PC-3 (cell line): ENCODE measurements around the gene TMEM44. TPM values are rescaled to one million over a fixed set of nuclear protein-coding genes. Genes with fewer than 3 reads are reported as not detected.

Experiments used
- ATAC-seq: fragments of 200-7000 bp; cut with Tn5 transposase; 2 replicates; pipeline ENCODE4 v1.9.1; 2020; ENCODE audit warnings: mild to moderate bottlenecking, moderate library complexity
- BruUV-seq: library from RNA; stranded (reverse); fragments of 400-500 nt; replicated peaks from 2 replicates; lab custom pipeline; 2021; lab: Mats Ljungman, UMichigan
- CTCF ChIA-PET: fragments of 300-600 bp; sonication (Branson Sonifier 250); formaldehyde crosslinking; loops from one replicate; lab custom pipeline; 2022; ENCODE audit warnings: antibody characterized with exemption; lab: Charles Lee
- POLR2A ChIA-PET: fragments of 300-600 bp; sonication (Branson Sonifier 250); formaldehyde crosslinking; loops from one replicate; lab custom pipeline; 2022; ENCODE audit warnings: antibody characterized with exemption; ENCODE audit not compliant: unreplicated experiment; lab: Charles Lee
- DNase-seq: peaks from one replicate; pipeline ENCODE4 v3.0.0-alpha.2; 2015
- H2AFZ ChIP-seq: fragments of 300-600 bp; sonication (generic); 2 replicates; pipeline ENCODE4 v1.6.0; 2016; ENCODE audit warnings: antibody characterized with exemption, low read length
- H3F3A ChIP-seq: fragments of 300-600 bp; sonication (generic); one replicate; pipeline ENCODE4 v1.6.0; 2017; ENCODE audit warnings: antibody characterized with exemption, low read length, control low read depth, mild to moderate bottlenecking; ENCODE audit not compliant: unreplicated experiment
- H3K27ac ChIP-seq: fragments of 300-600 bp; sonication (generic); 2 replicates; pipeline ENCODE4 v1.5.1; 2016; ENCODE audit warnings: mild to moderate bottlenecking, low read length
- H3K27me3 ChIP-seq: fragments of 300-600 bp; sonication (generic); 2 replicates; pipeline ENCODE4 v1.6.1; 2016; ENCODE audit warnings: low read length, mixed read lengths
- H3K36me3 ChIP-seq: fragments of 300-600 bp; sonication (generic); 2 replicates; pipeline ENCODE4 v1.6.1; 2016; ENCODE audit warnings: low read depth, mixed run types, low read length, mixed read lengths
- H3K4me1 ChIP-seq: fragments of 300-600 bp; sonication (generic); 2 replicates; pipeline ENCODE4 v1.5.1; 2016; ENCODE audit warnings: low read length; ENCODE audit not compliant: insufficient read depth
- H3K4me2 ChIP-seq: fragments of 300-600 bp; sonication (generic); 2 replicates; pipeline ENCODE4 v1.6.0; 2016; ENCODE audit warnings: low read length
- H3K4me3 ChIP-seq: fragments of 300-600 bp; sonication (generic); 2 replicates; pipeline ENCODE4 v1.5.1; 2016; ENCODE audit warnings: mild to moderate bottlenecking, low read length, mixed read lengths
- H3K79me2 ChIP-seq: fragments of 300-600 bp; sonication (generic); 2 replicates; pipeline ENCODE4 v1.6.1; 2017; ENCODE audit warnings: low read length, mixed read lengths
- H3K9ac ChIP-seq: fragments of 300-600 bp; sonication (generic); 2 replicates; pipeline ENCODE4 v1.6.0; 2016; ENCODE audit warnings: mild to moderate bottlenecking, low read length
- H3K9me2 ChIP-seq: fragments of 300-600 bp; sonication (generic); replicated peaks from 2 replicates; pipeline ENCODE4 v1.6.1; 2016; ENCODE audit warnings: mixed run types, low read length, mixed read lengths
- H3K9me3 ChIP-seq: fragments of 300-600 bp; sonication (generic); 2 replicates; pipeline ENCODE4 v1.6.1; 2016; ENCODE audit warnings: low read length, mixed read lengths
- H4K20me1 ChIP-seq: fragments of 300-600 bp; sonication (generic); 2 replicates; pipeline ENCODE4 v1.6.1; 2016; ENCODE audit warnings: low read length, mixed read lengths
- CTCF ChIP-seq: fragments of 300-600 bp; sonication (generic); conservative IDR thresholded peaks from 2 replicates; pipeline ENCODE4 v1.5.1; 2017; ENCODE audit warnings: antibody characterized with exemption, low read depth, mild to moderate bottlenecking, low read length
- EZH2 ChIP-seq: fragments of 300-600 bp; sonication (generic); IDR thresholded peaks from one replicate; pipeline ENCODE4 v1.6.1; 2017; ENCODE audit warnings: antibody characterized with exemption, mild to moderate bottlenecking, low read length; ENCODE audit not compliant: unreplicated experiment
- EZH2phosphoT487 ChIP-seq: fragments of 300-600 bp; sonication (generic); IDR thresholded peaks from 2 replicates; pipeline ENCODE4 v1.6.1; 2018; ENCODE audit warnings: mild to moderate bottlenecking, antibody characterized with exemption, low read length, borderline replicate concordance
- intact Hi-C: fragments of 100-400 bp; cut with micrococcal nuclease; formaldehyde crosslinking; loops from 2 replicates; pipeline ENCODE4 v1.9.0; 2023
- total RNA-seq: library from RNA; depleted of rRNA; stranded (reverse); fragments of >200 nt; gene quantifications from 2 replicates; pipeline ENCODE4 v1.2.3, GENCODE V29; 2014

Gene TMEM44
- total RNA-seq, 1 experiment from 2014 or later, result 16.6 TPM

GRCh38 chr3:194618858-194619608, 14.2 kb downstream of the TMEM44 start:
- Histone ChIP-seq H3K4me2 (no peak overlapping the region), H3F3A (no peaks in the 10 kb centered on the region), H4K20me1 (no peaks in the 10 kb centered on the region), H2AFZ (no peak overlapping the region), H3K27ac (no peak overlapping the region), H3K4me1 (no peaks in the 10 kb centered on the region), H3K9me2 (no peaks in the 10 kb centered on the region), H3K36me3 (no peaks in the 10 kb centered on the region), H3K27me3 (no peaks in the 10 kb centered on the region), H3K9me3 (no peaks in the 10 kb centered on the region), H3K4me3 (no peak overlapping the region), H3K9ac (no peak overlapping the region), H3K79me2 (no peaks in the 10 kb centered on the region)
- ATAC-seq (no peak), DNase-seq (no peak)
- ChIA-PET CTCF (no interaction called here), POLR2A (no interaction called here)
- TF ChIP-seq CTCF (no peak), EZH2 (no peak), EZH2phosphoT487 (no peak)
- no TSS peak for BruUV-seq
- intact Hi-C loops, result no loop called here

GRCh38 chr3:194617827-194618226, 15.4 kb downstream of the TMEM44 start:
- no peaks in the 10 kb centered on the region for H3K9me3 ChIP-seq
- DNase-seq (peak; percentile 66), ATAC-seq (peak; percentile 29; the same call in 1 of the 2 replicates)
- no peaks in the 10 kb centered on the region for H3K9me2 ChIP-seq
- BruUV-seq, result no TSS peak
- H3K9ac ChIP-seq, result no peak overlapping the region
- no peaks in the 10 kb centered on the region for H3K79me2 ChIP-seq
- ChIA-PET POLR2A (no interaction called here), CTCF (no interaction called here)
- H3K4me1 ChIP-seq, result no peaks in the 10 kb centered on the region
- no peak overlapping the region for H3K4me2 ChIP-seq
- no peaks in the 10 kb centered on the region for H3K36me3 ChIP-seq
- H3F3A ChIP-seq, result no peaks in the 10 kb centered on the region
- intact Hi-C loops, result no loop called here
- no peak overlapping the region for H3K27ac ChIP-seq
- H4K20me1 ChIP-seq, result no peaks in the 10 kb centered on the region
- H3K27me3 ChIP-seq, result no peaks in the 10 kb centered on the region
- no peak overlapping the region for H2AFZ ChIP-seq
- no peak overlapping the region for H3K4me3 ChIP-seq
- TF ChIP-seq EZH2phosphoT487, result no peak

DNA sequence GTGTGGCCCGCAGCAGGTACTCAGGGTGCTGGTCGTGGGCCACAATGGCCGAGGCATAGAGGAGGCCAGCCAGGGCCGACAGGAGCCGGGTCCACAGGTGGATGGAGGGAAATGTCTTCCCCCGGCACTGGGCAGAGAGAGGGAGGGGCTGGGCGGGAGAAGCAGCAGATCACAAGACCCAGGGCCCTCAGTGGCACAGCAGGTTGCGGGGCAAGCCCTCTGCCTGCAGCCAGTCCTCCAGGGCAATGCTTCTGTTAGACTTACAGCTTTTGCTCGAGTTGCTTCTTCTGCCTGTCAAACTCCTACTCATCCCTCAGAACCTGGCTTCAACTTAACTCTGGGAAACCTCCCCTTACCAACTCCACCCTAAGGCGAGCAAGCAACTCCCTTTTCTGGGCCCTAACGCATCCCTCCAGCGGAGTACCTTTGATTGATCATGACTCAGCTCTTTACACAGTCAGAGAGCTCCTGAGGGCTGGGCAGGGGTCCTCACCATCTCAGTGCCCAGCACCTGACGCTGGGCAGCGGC, 16.0 kb downstream of the TMEM44 start:
- intact Hi-C loops, result no loop called here
- no peak overlapping the region for H3K9ac ChIP-seq
- CTCF ChIA-PET, result no interaction called here
- no peak for DNase-seq
- H2AFZ ChIP-seq, result no peak overlapping the region
- BruUV-seq, result no TSS peak
- TF ChIP-seq CTCF, result no peak
- no peak for TF ChIP-seq EZH2
- no peak for TF ChIP-seq EZH2phosphoT487
- H4K20me1 ChIP-seq, result no peaks in the 10 kb centered on the region
- H3K9me3 ChIP-seq, result no peaks in the 10 kb centered on the region
- H3K9me2 ChIP-seq, result no peaks in the 10 kb centered on the region
- H3K4me1 ChIP-seq, result no peaks in the 10 kb centered on the region
- no peak overlapping the region for H3K27ac ChIP-seq
- no peak for ATAC-seq
- no peaks in the 10 kb centered on the region for H3K36me3 ChIP-seq
- H3K79me2 ChIP-seq, result no peaks in the 10 kb centered on the region
- H3K4me3 ChIP-seq, result no peak overlapping the region
- no peaks in the 10 kb centered on the region for H3F3A ChIP-seq
- H3K4me2 ChIP-seq, result no peak overlapping the region
- POLR2A ChIA-PET, result no interaction called here
- no peaks in the 10 kb centered on the region for H3K27me3 ChIP-seq
